ENCODE measurements around the gene NOL6. TPM values are rescaled to one million over a fixed set of nuclear protein-coding genes. Genes with fewer than 3 reads are reported as not detected.

Gene NOL6
- total and polyA plus RNA-seq, 2 of the 13 experiments (the other 11 are each of a cell fraction or from before 2014, with no cell fraction given): 17.0 to 30.2 TPM

- TF ChIP-seq TRIM24 (CRISPR knock-in tag; IDR thresholded peaks at IDR 0.05) (no peak), TFAP4 (IDR thresholded peaks at IDR 0.05; ENCODE audit: borderline replicate concordance, low read depth) (peak; percentile 73; the same call in 1 of the 2 replicates), ZNF34 (CRISPR knock-in tag; IDR thresholded peaks at IDR 0.05; ENCODE audit: borderline replicate concordance) (0 out of 2 replicates have a peak, but pooled peaks have one; percentile 61), POLR2AphosphoS5 (IDR thresholded peaks at IDR 0.05; ENCODE audit: low read depth, low read length) (no peak), PATZ1 (CRISPR knock-in tag; IDR thresholded peaks at IDR 0.05) (peak; percentile 80), UBTF (CRISPR knock-in tag; IDR thresholded peaks at IDR 0.05) (peak; percentile 42; the same call in 1 of the 2 replicates), SIX4 (CRISPR knock-in tag; IDR thresholded peaks at IDR 0.05) (no peak), HOXA3 (CRISPR knock-in tag; IDR thresholded peaks at IDR 0.05) (peak; percentile 7; the same call in 1 of the 2 replicates), GLI4 (CRISPR knock-in tag; IDR thresholded peaks at IDR 0.05; ENCODE audit: borderline replicate concordance) (0 out of 2 replicates have a peak, but pooled peaks have one; percentile 13), YEATS4 (CRISPR knock-in tag; IDR thresholded peaks at IDR 0.05; ENCODE audit: borderline replicate concordance) (peak; percentile 51; the same call in 1 of the 2 replicates), THAP7 (CRISPR knock-in tag; IDR thresholded peaks at IDR 0.05) (no peak)
- TF ChIP-seq, protein P1, sequence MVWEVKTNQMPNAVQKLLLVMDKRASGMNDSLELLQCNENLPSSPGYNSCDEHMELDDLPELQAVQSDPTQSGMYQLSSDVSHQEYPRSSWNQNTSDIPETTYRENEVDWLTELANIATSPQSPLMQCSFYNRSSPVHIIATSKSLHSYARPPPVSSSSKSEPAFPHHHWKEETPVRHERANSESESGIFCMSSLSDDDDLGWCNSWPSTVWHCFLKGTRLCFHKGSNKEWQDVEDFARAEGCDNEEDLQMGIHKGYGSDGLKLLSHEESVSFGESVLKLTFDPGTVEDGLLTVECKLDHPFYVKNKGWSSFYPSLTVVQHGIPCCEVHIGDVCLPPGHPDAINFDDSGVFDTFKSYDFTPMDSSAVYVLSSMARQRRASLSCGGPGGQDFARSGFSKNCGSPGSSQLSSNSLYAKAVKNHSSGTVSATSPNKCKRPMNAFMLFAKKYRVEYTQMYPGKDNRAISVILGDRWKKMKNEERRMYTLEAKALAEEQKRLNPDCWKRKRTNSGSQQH (CRISPR knock-in tag; IDR thresholded peaks at IDR 0.05; ENCODE audit: low read depth): no peak
- TF ChIP-seq, protein P2, sequence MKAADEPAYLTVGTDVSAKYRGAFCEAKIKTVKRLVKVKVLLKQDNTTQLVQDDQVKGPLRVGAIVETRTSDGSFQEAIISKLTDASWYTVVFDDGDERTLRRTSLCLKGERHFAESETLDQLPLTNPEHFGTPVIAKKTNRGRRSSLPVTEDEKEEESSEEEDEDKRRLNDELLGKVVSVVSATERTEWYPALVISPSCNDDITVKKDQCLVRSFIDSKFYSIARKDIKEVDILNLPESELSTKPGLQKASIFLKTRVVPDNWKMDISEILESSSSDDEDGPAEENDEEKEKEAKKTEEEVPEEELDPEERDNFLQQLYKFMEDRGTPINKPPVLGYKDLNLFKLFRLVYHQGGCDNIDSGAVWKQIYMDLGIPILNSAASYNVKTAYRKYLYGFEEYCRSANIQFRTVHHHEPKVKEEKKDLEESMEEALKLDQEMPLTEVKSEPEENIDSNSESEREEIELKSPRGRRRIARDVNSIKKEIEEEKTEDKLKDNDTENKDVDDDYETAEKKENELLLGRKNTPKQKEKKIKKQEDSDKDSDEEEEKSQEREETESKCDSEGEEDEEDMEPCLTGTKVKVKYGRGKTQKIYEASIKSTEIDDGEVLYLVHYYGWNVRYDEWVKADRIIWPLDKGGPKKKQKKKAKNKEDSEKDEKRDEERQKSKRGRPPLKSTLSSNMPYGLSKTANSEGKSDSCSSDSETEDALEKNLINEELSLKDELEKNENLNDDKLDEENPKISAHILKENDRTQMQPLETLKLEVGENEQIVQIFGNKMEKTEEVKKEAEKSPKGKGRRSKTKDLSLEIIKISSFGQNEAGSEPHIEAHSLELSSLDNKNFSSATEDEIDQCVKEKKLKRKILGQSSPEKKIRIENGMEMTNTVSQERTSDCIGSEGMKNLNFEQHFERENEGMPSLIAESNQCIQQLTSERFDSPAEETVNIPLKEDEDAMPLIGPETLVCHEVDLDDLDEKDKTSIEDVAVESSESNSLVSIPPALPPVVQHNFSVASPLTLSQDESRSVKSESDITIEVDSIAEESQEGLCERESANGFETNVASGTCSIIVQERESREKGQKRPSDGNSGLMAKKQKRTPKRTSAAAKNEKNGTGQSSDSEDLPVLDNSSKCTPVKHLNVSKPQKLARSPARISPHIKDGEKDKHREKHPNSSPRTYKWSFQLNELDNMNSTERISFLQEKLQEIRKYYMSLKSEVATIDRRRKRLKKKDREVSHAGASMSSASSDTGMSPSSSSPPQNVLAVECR (CRISPR knock-in tag; IDR thresholded peaks at IDR 0.05; ENCODE audit: borderline replicate concordance): peak; percentile 28; the same call in 1 of the 2 replicates
Observed at GRCh38 chr9:33446946-33447798, 26.6 kb downstream of the NOL6 start, which contains the start of gene AQP3 (continued).

Measured in HepG2 (cell line).